ENCODE results near the gene ITGA5.

The ITGA5 gene

GRCh38 chr12:54421175-54421878 is 2.3 kb upstream of the ITGA5 start:
- no peaks in the 10 kb centered on the region for H3K9me3 ChIP-seq
- H3K27me3 ChIP-seq, result no peaks in the 10 kb centered on the region
- H3K4me3 ChIP-seq (ENCODE audit: low read depth in 1 of 2, low read length in 1 of 2), result no peak overlapping the region
- H3K4me1 ChIP-seq (ENCODE audit: control insufficient read depth in 1 of 2, insufficient read depth in 1 of 2, low read depth in 1 of 2, low read length in 1 of 2), result peaks cover 20 to 21% of the 10 kb centered on the region in 2 experiments
- no peaks in the 10 kb centered on the region for H3K36me3 ChIP-seq
- H3K27ac ChIP-seq, result peak overlapping the region; percentile 6
- no peak for TF ChIP-seq CTCF (IDR thresholded peaks at IDR 0.05)

GRCh38 chr12:54420766-54421144 is 1.7 kb upstream of the ITGA5 start:
- no peak for TF ChIP-seq CTCF (IDR thresholded peaks at IDR 0.05)
- no peaks in the 10 kb centered on the region for H3K27me3 ChIP-seq
- H3K4me1 ChIP-seq (ENCODE audit: control insufficient read depth in 1 of 2, insufficient read depth in 1 of 2, low read depth in 1 of 2, low read length in 1 of 2), result peaks cover 26 to 27% of the 10 kb centered on the region in 2 experiments
- H3K27ac ChIP-seq, result no peak overlapping the region
- no peaks in the 10 kb centered on the region for H3K9me3 ChIP-seq
- H3K4me3 ChIP-seq (ENCODE audit: low read depth in 1 of 2, low read length in 1 of 2), result no peak overlapping the region
- H3K36me3 ChIP-seq, result no peaks in the 10 kb centered on the region

- no peak for TF ChIP-seq CTCF (IDR thresholded peaks at IDR 0.05)
- Histone ChIP-seq H3K27me3 (no peaks in the 10 kb centered on the region), H3K4me3 (ENCODE audit: low read depth in 1 of 2, low read length in 1 of 2) (peak overlapping the region; percentile 91 to 94), H3K27ac (peak overlapping the region; percentile 100), H3K9me3 (no peaks in the 10 kb centered on the region), H3K4me1 (ENCODE audit: control insufficient read depth in 1 of 2, insufficient read depth in 1 of 2, low read depth in 1 of 2, low read length in 1 of 2) (peaks cover 47 to 49% of the 10 kb centered on the region in 2 experiments), H3K36me3 (no peaks in the 10 kb centered on the region)
Observed at GRCh38 chr12:54418441-54419087, 502 bp downstream of the ITGA5 start.

GRCh38 chr12:54417712-54418440 is 1.2 kb downstream of the ITGA5 start:
- no peaks in the 10 kb centered on the region for H3K36me3 ChIP-seq
- H3K4me3 ChIP-seq (ENCODE audit: low read depth in 1 of 2, low read length in 1 of 2), result peak overlapping the region; percentile 91 to 94
- no peaks in the 10 kb centered on the region for H3K9me3 ChIP-seq
- peak overlapping the region; percentile 100 for H3K27ac ChIP-seq
- H3K4me1 ChIP-seq (ENCODE audit: control insufficient read depth in 1 of 2, insufficient read depth in 1 of 2, low read depth in 1 of 2, low read length in 1 of 2), result peaks cover 54 to 56% of the 10 kb centered on the region in 2 experiments
- TF ChIP-seq CTCF (IDR thresholded peaks at IDR 0.05), result no peak
- no peaks in the 10 kb centered on the region for H3K27me3 ChIP-seq

- peak overlapping the region; percentile 91 to 94 for H3K4me3 ChIP-seq (ENCODE audit: low read depth in 1 of 2, low read length in 1 of 2)
- H3K36me3 ChIP-seq, result no peaks in the 10 kb centered on the region
- no peaks in the 10 kb centered on the region for H3K9me3 ChIP-seq
- peaks cover 64 to 65% of the 10 kb centered on the region in 2 experiments for H3K4me1 ChIP-seq (ENCODE audit: control insufficient read depth in 1 of 2, insufficient read depth in 1 of 2, low read depth in 1 of 2, low read length in 1 of 2)
- peak overlapping the region; percentile 100 for H3K27ac ChIP-seq
- H3K27me3 ChIP-seq, result no peaks in the 10 kb centered on the region
- TF ChIP-seq CTCF (IDR thresholded peaks at IDR 0.05), result no peak
Observed at GRCh38 chr12:54416687-54417603, 2.1 kb downstream of the ITGA5 start.
